BE2C (cell line): ENCODE data around the gene GPRC5B.

Experiments used
- DNase-seq: peaks from one replicate; pipeline ENCODE4 v3.0.0-alpha.2; 2020
- H3K27me3 ChIP-seq: fragments of 250-450 bp; sonication (Bioruptor Pico); 2 replicates; pipeline ENCODE4 v1.5.1; 2020; ENCODE audit warnings: mild to moderate bottlenecking
- H3K36me3 ChIP-seq: fragments of 250-450 bp; sonication (Bioruptor Pico); 2 replicates; pipeline ENCODE4 v1.5.1; 2020; ENCODE audit warnings: mild to moderate bottlenecking
- H3K4me1 ChIP-seq: fragments of 250-450 bp; sonication (Bioruptor Pico); 2 replicates; pipeline ENCODE4 v1.5.1; 2020
- H3K4me3 ChIP-seq: 2 replicates; pipeline ENCODE4 v1.5.1; 2011; ENCODE audit warnings: low read depth, low read length
- H3K9me3 ChIP-seq: fragments of 250-450 bp; sonication (Bioruptor Pico); 2 replicates; pipeline ENCODE4 v1.5.1; 2020
- CTCF ChIP-seq: IDR thresholded peaks from 2 replicates; pipeline ENCODE4 v1.5.1; 2012; ENCODE audit warnings: mild to moderate bottlenecking, low read depth, low read length

Gene GPRC5B

GRCh38 chr16:19861133-19861532 is 23.5 kb downstream of the GPRC5B start:
- H3K9me3 ChIP-seq = no peaks in the 10 kb centered on the region
- no peak for TF ChIP-seq CTCF
- DNase-seq = no peak
- H3K4me3 ChIP-seq = no peak overlapping the region
- no peaks in the 10 kb centered on the region for H3K36me3 ChIP-seq
- no peaks in the 10 kb centered on the region for H3K4me1 ChIP-seq
- H3K27me3 ChIP-seq = no peaks in the 10 kb centered on the region

- H3K4me3 ChIP-seq = no peak overlapping the region
- H3K36me3 ChIP-seq = no peaks in the 10 kb centered on the region
- no peaks in the 10 kb centered on the region for H3K4me1 ChIP-seq
- no peak for TF ChIP-seq CTCF
- H3K9me3 ChIP-seq = no peaks in the 10 kb centered on the region
- no peaks in the 10 kb centered on the region for H3K27me3 ChIP-seq
- no peak for DNase-seq
These were observed 24.2 kb downstream of the GPRC5B start for GRCh38 chr16:19860166-19861041.

- no peak for TF ChIP-seq CTCF
- H3K4me1 ChIP-seq = no peaks in the 10 kb centered on the region
- no peaks in the 10 kb centered on the region for H3K9me3 ChIP-seq
- DNase-seq = no peak
- H3K36me3 ChIP-seq = no peaks in the 10 kb centered on the region
- H3K4me3 ChIP-seq = no peak overlapping the region
- H3K27me3 ChIP-seq = no peaks in the 10 kb centered on the region
These were observed 25.0 kb downstream of the GPRC5B start for GRCh38 chr16:19859603-19860002.

GRCh38 chr16:19859166-19859565 is 25.5 kb downstream of the GPRC5B start:
- no peak for TF ChIP-seq CTCF
- Histone ChIP-seq H3K27me3 (no peaks in the 10 kb centered on the region), H3K36me3 (no peaks in the 10 kb centered on the region), H3K9me3 (no peaks in the 10 kb centered on the region), H3K4me1 (no peaks in the 10 kb centered on the region), H3K4me3 (no peak overlapping the region)
- no peak for DNase-seq

- Histone ChIP-seq H3K9me3 (no peaks in the 10 kb centered on the region), H3K27me3 (no peaks in the 10 kb centered on the region), H3K4me3 (no peak overlapping the region), H3K4me1 (no peaks in the 10 kb centered on the region), H3K36me3 (no peaks in the 10 kb centered on the region)
- TF ChIP-seq CTCF = no peak
- no peak for DNase-seq
These were observed 26.2 kb downstream of the GPRC5B start for GRCh38 chr16:19858340-19859018.
